HCT116 (cell line): ENCODE results near the gene PPIL6. TPM values are rescaled to one million over a fixed set of nuclear protein-coding genes. Genes with fewer than 3 reads are reported as not detected.

Experiments
- ATAC-seq: fragments of 200-7000 bp; cut with Tn5 transposase; 2 replicates; pipeline ENCODE4 v1.9.1; 2020; ENCODE audit warnings: mild to moderate bottlenecking, moderate library complexity
- BruUV-seq: library from RNA; stranded (reverse); fragments of 400-500 nt; replicated peaks from 2 replicates; lab custom pipeline; 2021; lab: Mats Ljungman, UMichigan
- CTCF ChIA-PET: fragments of 300-600 bp; sonication (Branson Sonifier 250); formaldehyde crosslinking; loops from one replicate; lab custom pipeline; 2021; ENCODE audit warnings: antibody characterized with exemption; lab: Charles Lee
- POLR2A ChIA-PET: fragments of 300-600, 350-600 bp; sonication (Branson Sonifier 250); formaldehyde crosslinking; loops from one replicate; lab custom pipeline; 2021; ENCODE audit warnings: antibody characterized with exemption; lab: Charles Lee
- RAD21 ChIA-PET, 2 experiments: fragments of 300-600 bp; sonication (Branson Sonifier 250); formaldehyde crosslinking; loops; one replicate each; lab custom pipeline; 2023; ENCODE audit warnings: low total read pairs in 2 of 2; ENCODE audit not compliant: uncharacterized antibody in 2 of 2, unreplicated experiment in 2 of 2, low non-redundant PET in 1 of 2; lab: Charles Lee
- DNase-seq: peaks from one replicate; pipeline ENCODE4 v3.0.0-alpha.2; 2010; ENCODE audit warnings: low read depth, low spot score
- H2AFZ ChIP-seq: fragments of 200-600 bp; shearing (Covaris generic), sonication (generic); 2 replicates; pipeline ENCODE4 v1.6.1; 2017; ENCODE audit warnings: low read depth, mixed run types, mixed read lengths, antibody characterized with exemption, low read length; ENCODE audit not compliant: poor library complexity, severe bottlenecking
- H3K27ac ChIP-seq: 2 replicates; pipeline ENCODE4 v1.5.1; 2012; ENCODE audit warnings: low read depth, low read length
- H3K27me3 ChIP-seq: fragments of 200-600 bp; sonication (generic); 2 replicates; pipeline ENCODE4 v1.6.1; 2016; ENCODE audit warnings: mixed run types, low read length, mixed read lengths; ENCODE audit not compliant: insufficient read depth
- H3K36me3 ChIP-seq, 2 experiments: fragments of 200-500 bp in 1 of 2; fragments of 200-600 bp in 1 of 2; sonication (Bioruptor generic) in 1 of 2; sonication (generic) in 1 of 2; 2 replicates each; pipeline versions ENCODE4 v1.5.1 to v1.6.1; 2014 to 2016; ENCODE audit warnings: low read length in 2 of 2, inconsistent platforms in 1 of 2, mixed read lengths in 1 of 2, mixed run types in 1 of 2; ENCODE audit not compliant: insufficient read depth in 2 of 2, control insufficient read depth in 1 of 2
- H3K4me1 ChIP-seq, 2 experiments: fragments of 200-600 bp in 1 of 2; sonication (generic) in 1 of 2; 2 replicates each; pipeline versions ENCODE4 v1.5.1 to v1.6.1; 2012 to 2017; ENCODE audit warnings: low read length in 2 of 2, inconsistent platforms in 1 of 2, mild to moderate bottlenecking in 1 of 2, mixed read lengths in 1 of 2, mixed run types in 1 of 2, moderate library complexity in 1 of 2; ENCODE audit not compliant: insufficient read depth in 2 of 2, control insufficient read depth in 1 of 2
- H3K4me2 ChIP-seq: fragments of 200-600 bp; sonication (generic); 2 replicates; pipeline ENCODE4 v1.6.1; 2017; ENCODE audit warnings: mixed run types, low read length, mixed read lengths
- H3K4me3 ChIP-seq, 2 experiments: fragments of 200-600 bp in 1 of 2; sonication (generic) in 1 of 2; replicated peaks in 1 of 2; 2 replicates each; pipeline ENCODE4 v1.5.1; 2011 to 2016; ENCODE audit warnings: low read length in 2 of 2, control low read depth in 1 of 2, low read depth in 1 of 2, mild to moderate bottlenecking in 1 of 2, mixed read lengths in 1 of 2, mixed run types in 1 of 2
- H3K79me2 ChIP-seq: fragments of 200-600 bp; sonication (generic); 2 replicates; pipeline ENCODE4 v1.6.1; 2017; ENCODE audit warnings: mild to moderate bottlenecking, mixed run types, low read length, moderate library complexity, mixed read lengths; ENCODE audit not compliant: insufficient read depth
- H3K9ac ChIP-seq: fragments of 200-600 bp; sonication (generic); 2 replicates; pipeline ENCODE4 v1.6.1; 2016; ENCODE audit warnings: low read length, mixed read lengths
- H3K9me2 ChIP-seq: fragments of 200-600 bp; sonication (generic), shearing (Covaris generic); 2 replicates; pipeline ENCODE4 v1.6.1; 2017; ENCODE audit warnings: mixed run types, mild to moderate bottlenecking, moderate library complexity; ENCODE audit not compliant: insufficient read depth
- H3K9me3 ChIP-seq, 2 experiments: fragments of 200-500 bp in 1 of 2; fragments of 200-600 bp in 1 of 2; sonication (Bioruptor generic) in 1 of 2; sonication (generic) in 1 of 2; 2 replicates each; pipeline ENCODE4 v1.6.1; 2014 to 2017; ENCODE audit warnings: low read length in 2 of 2, mixed read lengths in 2 of 2, inconsistent platforms in 1 of 2, low read depth in 1 of 2, mild to moderate bottlenecking in 1 of 2, mixed run types in 1 of 2, moderate library complexity in 1 of 2; ENCODE audit not compliant: control insufficient read depth in 1 of 2, insufficient read depth in 1 of 2
- H4K20me1 ChIP-seq: fragments of 200-600 bp; sonication (generic), shearing (Covaris generic); 2 replicates; pipeline ENCODE4 v1.6.1; 2017; ENCODE audit warnings: mixed run types, mild to moderate bottlenecking, moderate library complexity; ENCODE audit not compliant: insufficient read depth
- ELF1 ChIP-seq: IDR thresholded peaks from 2 replicates; pipeline ENCODE4 v1.6.1; 2012; ENCODE audit warnings: low read depth, borderline replicate concordance
- POLR2AphosphoS5 ChIP-seq: IDR thresholded peaks from 2 replicates; pipeline ENCODE4 v1.6.1; 2011; ENCODE audit warnings: mild to moderate bottlenecking, low read depth, low read length, moderate library complexity
- SRF ChIP-seq: IDR thresholded peaks from 2 replicates; pipeline ENCODE4 v1.6.1; 2012; ENCODE audit warnings: low read depth
- intact Hi-C: fragments of 100-400 bp; cut with micrococcal nuclease; formaldehyde crosslinking; loops from 2 replicates; pipeline ENCODE4 v1.10.0; 2022
- total RNA-seq: library from RNA; stranded (reverse); gene quantifications from one replicate; pipeline ENCODE4 v1.2.1, GENCODE V29; 2021; ENCODE audit not compliant: unreplicated experiment
- TF ChIP-seq, protein P1 (sequence below), 3 experiments: fragments of 200-600 bp in 1 of 3; sonication (generic) in 1 of 3; IDR thresholded peaks in 2 of 3; conservative IDR thresholded peaks in 1 of 3; 2 replicates each; pipeline ENCODE4 v1.5.1; 2012 to 2017; ENCODE audit warnings: low read depth in 2 of 3, low read length in 2 of 3, antibody characterized with exemption in 1 of 3, borderline replicate concordance in 1 of 3, control low read depth in 1 of 3, mild to moderate bottlenecking in 1 of 3, mixed read lengths in 1 of 3, mixed run types in 1 of 3, moderate library complexity in 1 of 3; ENCODE audit not compliant: insufficient read depth in 1 of 3
- TF ChIP-seq, protein P2 (sequence below): IDR thresholded peaks from 2 replicates; pipeline ENCODE4 v1.6.1; 2012
- TF ChIP-seq, protein P3 (sequence below): IDR thresholded peaks from 2 replicates; pipeline ENCODE4 v1.6.1; 2012

Gene PPIL6
- total RNA-seq, 1 experiment from 2014 or later: 3.3 TPM

DNA sequence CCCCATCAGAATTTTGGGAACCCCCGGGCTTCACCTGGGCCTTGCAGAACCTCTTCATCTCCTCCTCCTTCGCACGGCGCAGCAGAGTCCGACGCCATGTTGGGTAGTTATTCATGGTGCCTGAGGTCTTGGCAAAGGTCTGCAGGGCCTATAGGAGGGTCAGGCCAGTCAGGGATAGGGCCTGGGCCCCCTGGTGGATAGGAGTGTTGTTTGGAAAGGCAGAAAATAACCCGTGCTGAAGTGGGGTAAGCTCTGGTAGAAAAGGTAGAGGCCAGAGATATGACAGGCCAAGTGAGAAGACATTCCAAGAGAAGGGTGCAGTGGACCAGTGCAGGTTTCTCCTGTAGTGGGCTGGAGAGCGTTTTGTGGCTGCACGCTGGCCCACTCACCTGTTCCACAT, 5.0 kb upstream of the PPIL6 start:
- Histone ChIP-seq H3K79me2 (peaks cover 14% of the 10 kb centered on the region), H3K9me3 (no peaks in the 10 kb centered on the region), H3K27me3 (no peaks in the 10 kb centered on the region), H4K20me1 (no peaks in the 10 kb centered on the region), H3K9ac (no peak overlapping the region), H3K4me2 (no peak overlapping the region), H3K27ac (no peak overlapping the region), H2AFZ (no peak overlapping the region), H3K4me3 (no peak overlapping the region), H3K9me2 (no peaks in the 10 kb centered on the region), H3K4me1 (peaks cover 5 to 12% of the 10 kb centered on the region in 2 experiments; a peak in 3 of 4 replicates), H3K36me3 (peaks cover 0 to 6% of the 10 kb centered on the region in 2 experiments; a peak in 2 of 4 replicates)
- RAD21 ChIA-PET: no interaction called here
- no peak for TF ChIP-seq POLR2AphosphoS5
- TF ChIP-seq, protein P1, sequence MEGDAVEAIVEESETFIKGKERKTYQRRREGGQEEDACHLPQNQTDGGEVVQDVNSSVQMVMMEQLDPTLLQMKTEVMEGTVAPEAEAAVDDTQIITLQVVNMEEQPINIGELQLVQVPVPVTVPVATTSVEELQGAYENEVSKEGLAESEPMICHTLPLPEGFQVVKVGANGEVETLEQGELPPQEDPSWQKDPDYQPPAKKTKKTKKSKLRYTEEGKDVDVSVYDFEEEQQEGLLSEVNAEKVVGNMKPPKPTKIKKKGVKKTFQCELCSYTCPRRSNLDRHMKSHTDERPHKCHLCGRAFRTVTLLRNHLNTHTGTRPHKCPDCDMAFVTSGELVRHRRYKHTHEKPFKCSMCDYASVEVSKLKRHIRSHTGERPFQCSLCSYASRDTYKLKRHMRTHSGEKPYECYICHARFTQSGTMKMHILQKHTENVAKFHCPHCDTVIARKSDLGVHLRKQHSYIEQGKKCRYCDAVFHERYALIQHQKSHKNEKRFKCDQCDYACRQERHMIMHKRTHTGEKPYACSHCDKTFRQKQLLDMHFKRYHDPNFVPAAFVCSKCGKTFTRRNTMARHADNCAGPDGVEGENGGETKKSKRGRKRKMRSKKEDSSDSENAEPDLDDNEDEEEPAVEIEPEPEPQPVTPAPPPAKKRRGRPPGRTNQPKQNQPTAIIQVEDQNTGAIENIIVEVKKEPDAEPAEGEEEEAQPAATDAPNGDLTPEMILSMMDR (IDR thresholded peaks at IDR 0.05 in 2 of 3, conservative IDR thresholded peaks at IDR 0.05 in 1 of 3; ENCODE audit: borderline replicate concordance in 1 of 3, insufficient read depth in 1 of 3, low read depth in 2 of 3, low read length in 2 of 3): peak in 2 of 3 experiments; percentile 23 to 28; a peak in 2 of 6 replicates
- intact Hi-C loops: no loop called here
- ATAC-seq (no peak), DNase-seq (no peak)
- POLR2A ChIA-PET: no interaction called here
- CTCF ChIA-PET: no interaction called here
- no TSS peak for BruUV-seq

DNA sequence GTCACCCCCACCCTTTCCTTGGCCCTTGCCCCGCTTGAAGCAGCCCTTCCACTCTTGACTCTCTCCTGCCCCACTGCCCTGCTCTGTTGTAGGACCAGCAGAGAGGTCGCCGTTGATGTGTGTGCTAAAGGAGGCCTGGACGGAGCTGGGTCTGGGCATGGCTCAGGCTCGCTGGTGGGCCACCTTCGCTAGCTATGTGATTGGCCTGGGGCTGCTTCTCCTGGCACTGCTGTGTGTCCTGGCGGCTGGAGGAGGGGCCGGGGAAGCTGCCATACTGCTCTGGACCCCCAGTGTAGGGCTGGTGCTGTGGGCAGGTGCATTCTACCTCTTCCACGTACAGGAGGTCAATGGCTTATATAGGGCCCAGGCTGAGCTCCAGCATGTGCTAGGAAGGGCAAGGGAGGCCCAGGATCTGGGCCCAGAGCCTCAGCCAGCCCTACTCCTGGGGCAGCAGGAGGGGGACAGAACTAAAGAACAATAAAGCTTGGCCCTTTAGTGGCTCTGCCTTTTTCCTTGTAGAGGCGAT, 3.1 kb upstream of the PPIL6 start:
- H4K20me1 ChIP-seq: no peaks in the 10 kb centered on the region
- H3K27me3 ChIP-seq: no peaks in the 10 kb centered on the region
- H3K4me2 ChIP-seq: no peak overlapping the region
- intact Hi-C loops: loop anchor here (5.0 kb wide), 1 partner anchor 256 kb away; no protein-coding TSS in a partner anchor
- DNase-seq (no peak), ATAC-seq (no peak)
- no peaks in the 10 kb centered on the region for H3K9me3 ChIP-seq
- no peaks in the 10 kb centered on the region for H3K9me2 ChIP-seq
- H2AFZ ChIP-seq: no peak overlapping the region
- peaks cover 14% of the 10 kb centered on the region for H3K79me2 ChIP-seq
- TF ChIP-seq SRF: no peak
- TF ChIP-seq, protein P2, sequence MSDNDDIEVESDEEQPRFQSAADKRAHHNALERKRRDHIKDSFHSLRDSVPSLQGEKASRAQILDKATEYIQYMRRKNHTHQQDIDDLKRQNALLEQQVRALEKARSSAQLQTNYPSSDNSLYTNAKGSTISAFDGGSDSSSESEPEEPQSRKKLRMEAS: no peak
- TF ChIP-seq ELF1: no peak
- TF ChIP-seq, protein P3, sequence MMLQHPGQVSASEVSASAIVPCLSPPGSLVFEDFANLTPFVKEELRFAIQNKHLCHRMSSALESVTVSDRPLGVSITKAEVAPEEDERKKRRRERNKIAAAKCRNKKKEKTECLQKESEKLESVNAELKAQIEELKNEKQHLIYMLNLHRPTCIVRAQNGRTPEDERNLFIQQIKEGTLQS: no peak
- peaks cover 0 to 6% of the 10 kb centered on the region in 2 experiments; a peak in 2 of 4 replicates for H3K36me3 ChIP-seq
- no TSS peak for BruUV-seq
- H3K4me1 ChIP-seq: peaks cover 9 to 24% of the 10 kb centered on the region in 2 experiments
- ChIA-PET RAD21 (no interaction called here), CTCF (no interaction called here), POLR2A (interaction anchor here (0.6 kb wide), 2 partner anchors 24 to 30 kb away, joined by 3 to 7 read pairs; no protein-coding TSS in a partner anchor)
- no peak overlapping the region for H3K4me3 ChIP-seq
- H3K27ac ChIP-seq: no peak overlapping the region
- no peak overlapping the region for H3K9ac ChIP-seq
